NOMO-1 treated with dmso at 0.1 percent for 144 hours (cell line): ENCODE results near the gene KLHL11.
"Not testable (repeated sequence)": the region's sequence is repeated elsewhere in the genome, so short reads cannot be mapped to it uniquely, and the experiment has no call there.

Experiments used
- DNase-seq: peaks from one replicate; lab custom pipeline; 2025; ENCODE audit not compliant: unreplicated experiment; lab: John Stamatoyannopoulos, UW

KLHL11 gene

GRCh38 chr17:41837761-41838538, 27.3 kb downstream of the KLHL11 start, which contains the start of gene KLHL10:
Gene KLHL10, plus strand, starts transcription at chr17:41837825. Its CDS starts 108 bp downstream, at chr17:41837933.
- no peak for DNase-seq

- no peak for DNase-seq
Measured at GRCh38 chr17:41836550-41837196, 28.6 kb downstream of the KLHL11 start.

DNA sequence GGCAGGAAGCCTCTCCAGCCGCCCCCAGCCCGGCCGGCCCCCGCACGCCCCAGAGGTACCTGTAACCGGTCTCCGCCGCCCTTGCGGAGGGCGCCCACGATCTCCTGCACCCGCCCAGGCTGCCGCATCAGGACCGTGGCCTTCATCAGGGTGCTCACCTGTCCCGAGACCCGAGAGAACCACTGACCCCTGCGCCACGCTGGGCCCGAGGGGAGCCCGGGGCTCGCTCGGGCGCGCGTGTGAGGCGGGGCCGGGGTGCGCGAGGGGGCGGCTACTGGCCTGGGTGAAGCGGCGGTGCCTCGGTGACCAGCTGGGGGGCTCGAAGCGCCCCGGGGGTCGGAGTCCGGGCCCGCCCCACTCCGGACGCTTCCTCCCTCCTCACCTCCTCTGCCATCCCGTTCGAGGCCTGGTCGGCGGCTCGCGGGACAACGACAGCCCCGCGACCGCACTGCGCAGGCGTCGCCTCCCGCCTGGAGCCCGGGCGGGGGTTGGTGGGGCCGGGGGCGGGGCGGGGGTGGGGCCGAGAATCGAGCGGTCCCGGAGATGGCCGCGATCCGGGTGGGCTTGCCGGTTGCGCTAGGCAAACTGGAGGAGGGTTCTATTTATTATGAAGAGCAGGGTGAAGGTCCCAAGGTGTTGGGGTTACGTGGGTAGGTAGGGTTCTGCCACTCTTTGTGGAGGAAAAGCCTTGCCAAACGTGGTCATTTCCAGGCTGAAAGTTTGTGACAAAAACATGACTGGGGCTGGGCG, 29.2 kb downstream of the KLHL11 start, which contains the start of gene NT5C3B:
TSS of gene NT5C3B (minus strand) at position 433 of the 750 bp plus-strand sequence. CDS start at position 394, 39 bp downstream.
- DNase-seq = no peak

GRCh38 chr17:41835214-41835799, 29.9 kb downstream of the KLHL11 start:
- no peak for DNase-seq

DNA sequence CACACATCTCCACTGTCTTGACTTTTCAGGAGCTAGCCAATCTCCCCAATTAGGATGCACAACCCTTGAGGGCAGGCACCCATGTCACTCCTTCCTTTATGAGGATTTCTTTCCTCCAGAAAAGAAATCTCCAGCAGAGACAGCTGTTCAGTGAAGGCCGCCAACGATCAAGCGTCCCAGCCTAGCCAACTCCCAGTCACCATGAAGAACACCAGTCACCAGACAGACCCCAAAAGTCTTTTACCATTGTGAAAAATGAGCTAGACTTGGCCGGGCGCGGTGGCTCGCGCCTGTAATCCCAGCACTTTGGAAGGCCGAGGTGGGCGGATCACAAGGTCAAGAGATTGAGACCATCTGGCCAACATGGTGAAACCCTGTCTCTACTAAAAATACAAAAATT, 35.3 kb downstream of the KLHL11 start:
- not testable (repeated sequence) for DNase-seq

DNA sequence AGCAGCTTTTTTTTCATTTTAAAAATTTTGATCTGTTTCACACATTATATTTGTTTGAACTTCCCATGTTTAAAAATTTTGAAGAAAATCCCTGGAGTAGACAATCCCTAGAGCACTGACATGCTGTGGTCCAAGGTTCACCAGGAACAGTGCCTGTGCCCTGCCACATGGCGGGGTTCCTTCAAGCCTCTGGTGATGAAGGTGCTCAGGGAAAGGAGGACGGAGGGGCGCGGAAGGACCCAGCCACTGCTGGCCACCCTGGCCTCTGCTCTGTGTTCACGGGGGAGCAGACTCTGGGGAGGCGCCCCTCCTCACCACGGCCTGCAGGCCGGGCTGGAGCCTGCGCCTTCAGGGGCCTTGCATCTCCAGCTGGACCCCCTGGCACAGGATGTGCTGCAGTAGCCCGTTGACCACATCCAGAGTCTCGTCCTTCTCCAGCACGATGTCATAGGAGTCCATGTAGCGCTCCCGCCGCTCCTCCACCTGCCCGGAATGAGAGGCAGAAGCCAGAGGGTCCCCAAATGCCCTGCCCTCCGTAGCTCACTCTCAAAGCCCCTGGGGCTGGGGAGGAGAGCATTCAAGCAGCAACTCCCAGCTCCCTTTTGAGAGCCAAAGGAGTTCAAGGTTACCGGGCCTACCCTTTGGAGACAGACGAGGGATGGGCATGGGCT, 39.9 kb downstream of the KLHL11 start:
- no peak for DNase-seq

- no peak for DNase-seq
Measured at GRCh38 chr17:41824086-41824485, 41.1 kb downstream of the KLHL11 start.

- no peak for DNase-seq
Measured at GRCh38 chr17:41823580-41823979, 41.6 kb downstream of the KLHL11 start.

GRCh38 chr17:41823141-41823524, 42.1 kb downstream of the KLHL11 start:
- no peak for DNase-seq

GRCh38 chr17:41822216-41823140, 42.7 kb downstream of the KLHL11 start:
- no peak for DNase-seq

- DNase-seq = no peak
Measured at GRCh38 chr17:41821776-41822175, 43.4 kb downstream of the KLHL11 start.

DNA sequence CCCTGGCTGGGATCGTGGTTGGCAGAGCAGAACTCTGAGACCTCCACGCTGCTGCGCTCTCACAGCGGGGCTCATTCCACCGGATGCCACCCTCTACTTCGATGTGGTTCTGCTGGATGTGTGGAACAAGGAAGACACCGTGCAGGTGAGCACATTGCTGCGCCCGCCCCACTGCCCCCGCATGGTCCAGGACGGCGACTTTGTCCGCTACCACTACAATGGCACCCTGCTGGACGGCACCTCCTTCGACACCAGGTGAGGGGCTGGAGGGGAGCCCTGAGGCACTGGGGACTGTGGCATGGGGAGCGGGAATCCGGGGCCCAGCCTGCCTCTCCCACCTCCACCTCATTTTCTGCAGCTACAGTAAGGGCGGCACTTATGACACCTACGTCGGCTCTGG, 47.2 kb downstream of the KLHL11 start:
- no peak for DNase-seq

DNA sequence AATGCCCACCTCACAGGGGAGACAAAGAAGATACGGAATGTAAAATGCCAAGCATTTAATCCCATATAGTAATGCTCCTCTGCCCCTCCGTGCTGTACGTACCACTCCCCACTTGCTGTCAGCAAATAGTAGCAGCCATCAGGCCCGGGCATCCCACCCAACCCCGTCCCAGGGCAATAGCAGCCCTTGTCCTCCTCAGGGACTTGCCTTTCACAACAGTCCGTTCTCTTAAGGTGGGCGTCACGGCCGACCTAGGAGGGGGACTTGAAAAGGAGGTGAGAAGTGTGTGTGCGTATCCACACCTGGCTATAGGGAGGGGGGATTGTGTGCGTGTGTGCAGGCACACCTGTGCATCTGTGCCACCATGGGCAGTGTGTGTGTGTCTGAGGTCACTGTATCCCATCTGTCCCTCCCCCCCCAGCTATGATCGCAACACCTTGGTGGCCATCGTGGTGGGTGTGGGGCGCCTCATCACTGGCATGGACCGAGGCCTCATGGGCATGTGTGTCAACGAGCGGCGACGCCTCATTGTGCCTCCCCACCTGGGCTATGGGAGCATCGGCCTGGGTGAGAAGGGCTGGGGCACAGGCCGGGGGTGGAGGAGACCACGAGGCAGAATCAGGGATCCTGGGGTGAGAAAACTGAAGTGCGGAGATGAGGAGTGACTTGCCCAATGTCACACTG, 48.4 kb downstream of the KLHL11 start:
- no peak for DNase-seq

GRCh38 chr17:41814195-41814594, 51.0 kb downstream of the KLHL11 start:
- no peak for DNase-seq

DNA sequence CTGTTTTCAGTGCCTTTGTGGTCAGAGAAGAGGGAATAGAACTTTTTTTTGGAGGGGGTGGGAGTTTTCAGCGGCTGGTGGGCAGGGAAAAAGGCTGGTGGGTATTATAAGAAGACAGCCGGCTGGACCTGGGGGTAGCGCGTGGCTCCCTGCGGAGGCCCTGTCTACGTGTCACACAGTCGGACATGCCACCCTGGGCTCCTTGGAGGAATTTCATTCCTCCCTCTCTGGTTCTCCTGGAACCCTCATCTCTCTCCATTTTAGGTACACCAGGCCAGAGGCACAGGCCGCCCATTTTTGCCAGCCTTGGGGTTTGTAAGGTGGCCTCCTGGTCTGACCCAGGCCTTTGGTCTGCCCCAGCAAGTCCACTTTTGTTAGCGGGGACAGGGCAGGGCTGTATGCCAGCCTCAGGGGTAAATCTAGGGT, 51.5 kb downstream of the KLHL11 start:
- no peak for DNase-seq

DNA sequence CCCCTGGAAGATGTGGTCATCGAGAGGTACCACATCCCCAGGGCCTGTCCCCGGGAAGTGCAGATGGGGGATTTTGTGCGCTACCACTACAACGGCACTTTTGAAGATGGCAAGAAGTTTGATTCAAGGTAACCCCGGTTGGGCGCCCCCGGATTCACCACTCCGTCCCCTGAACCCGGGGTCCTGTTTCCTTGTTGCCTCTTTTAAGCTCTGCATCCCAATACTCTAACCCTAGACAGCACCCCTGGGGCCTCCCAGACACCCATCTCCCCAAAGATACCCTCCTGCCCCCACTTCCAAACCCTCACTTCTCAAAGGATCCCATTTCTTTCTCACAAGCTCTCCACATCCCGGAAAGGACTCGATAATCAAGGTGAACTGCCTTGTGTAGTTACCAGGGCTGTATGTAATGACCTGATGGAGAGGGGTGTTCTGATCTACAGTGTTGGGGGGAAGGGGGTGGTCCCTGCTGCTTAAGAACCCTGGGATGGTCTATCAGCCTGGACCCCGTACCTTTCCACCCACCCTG, 52.0 kb downstream of the KLHL11 start:
- no peak for DNase-seq

GRCh38 chr17:41812381-41813151, 52.7 kb downstream of the KLHL11 start, which contains the start of gene FKBP10:
Gene FKBP10, plus strand, starts transcription at chr17:41813004. Its CDS starts 31 bp downstream, at chr17:41813035.
- DNase-seq = no peak
